ENCODE measurements around the gene HSPB7.

- TF ChIP-seq CTCF (IDR thresholded peaks at IDR 0.05; ENCODE audit: insufficient read depth, low read length, poor library complexity, severe bottlenecking) (no peak), EZH2phosphoT487 (conservative IDR thresholded peaks at IDR 0.05; ENCODE audit: low read length) (no peak)
Measured at GRCh38 chr1:16067127-16067768, 49.4 kb upstream of the HSPB7 start.
